Measurements from ENCODE around the gene LDLRAD4.

Gene LDLRAD4

GRCh38 chr18:13218368-13218991 lies at the start of gene LDLRAD4:
LDLRAD4 (plus strand) TSS chr18:13218760.
- DNase-seq, result peak; percentile 46

- no peak for DNase-seq
Observed at GRCh38 chr18:13173578-13174145, 44.9 kb upstream of the LDLRAD4 start.

GRCh38 chr18:13175266-13175665 lies 43.3 kb upstream of the LDLRAD4 start:
- DNase-seq, result no peak

- no peak for DNase-seq
Observed at GRCh38 chr18:13175754-13176210, 42.8 kb upstream of the LDLRAD4 start.

- DNase-seq, result no peak
Observed at GRCh38 chr18:13176847-13177246, 41.7 kb upstream of the LDLRAD4 start.

DNA sequence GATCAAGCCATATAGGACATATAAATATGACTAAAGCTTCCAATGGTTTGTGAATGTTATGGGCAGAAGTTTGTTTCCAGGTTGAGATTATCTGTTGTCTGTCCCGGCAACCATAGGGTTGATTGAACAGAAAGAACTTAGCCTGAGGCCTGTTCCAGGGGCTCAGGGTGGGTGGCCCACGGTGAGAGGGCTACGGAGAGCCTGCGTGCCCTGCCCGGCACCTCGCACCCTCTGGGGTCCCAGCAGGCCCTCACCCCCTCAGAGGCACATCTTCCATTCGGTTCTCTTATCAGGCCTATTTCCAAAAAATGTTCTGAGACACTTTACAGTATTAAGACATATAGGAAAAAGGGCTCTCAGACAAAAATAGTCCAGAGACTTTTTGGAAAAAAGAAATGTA lies 40.4 kb upstream of the LDLRAD4 start:
- no peak for DNase-seq

GRCh38 chr18:13178976-13179375 lies 39.6 kb upstream of the LDLRAD4 start:
- DNase-seq, result no peak

GRCh38 chr18:13179566-13180113 lies 38.9 kb upstream of the LDLRAD4 start:
- no peak for DNase-seq

DNA sequence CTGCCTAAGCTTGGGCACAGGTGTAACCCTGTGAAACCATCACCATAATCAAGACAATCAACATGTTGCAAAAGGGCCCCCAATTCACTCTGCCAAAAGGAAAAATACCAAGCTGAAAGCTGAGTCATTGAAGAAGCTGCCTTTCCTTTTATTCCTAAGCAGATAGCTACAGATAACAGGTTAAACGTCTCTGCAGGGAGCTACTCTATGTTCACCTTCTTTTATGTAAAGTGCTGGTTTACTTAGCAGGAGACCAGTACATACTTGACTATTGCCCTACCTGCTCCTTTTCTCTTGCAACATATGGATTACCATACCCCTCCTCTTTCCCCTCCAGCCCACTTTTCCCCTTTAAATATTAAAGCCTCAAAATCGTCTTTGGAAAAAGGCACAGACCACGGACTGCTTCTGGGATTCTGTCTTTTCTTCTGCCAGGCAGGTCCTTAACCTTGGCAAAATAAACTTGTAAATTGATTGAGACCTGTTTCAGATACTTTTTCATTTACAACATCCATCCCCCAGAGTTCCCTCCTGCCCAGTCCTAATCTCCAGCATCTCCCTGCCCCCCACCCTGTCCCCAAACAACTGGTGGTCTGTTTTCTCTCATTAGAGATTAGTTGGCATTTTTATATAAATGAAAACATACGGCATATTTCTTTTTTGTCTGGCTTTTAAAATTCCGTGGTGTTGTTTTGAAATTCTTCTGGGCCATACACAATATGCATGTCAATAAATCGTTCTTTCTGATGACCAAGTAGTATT lies 37.8 kb upstream of the LDLRAD4 start:
- no peak for DNase-seq

DNA sequence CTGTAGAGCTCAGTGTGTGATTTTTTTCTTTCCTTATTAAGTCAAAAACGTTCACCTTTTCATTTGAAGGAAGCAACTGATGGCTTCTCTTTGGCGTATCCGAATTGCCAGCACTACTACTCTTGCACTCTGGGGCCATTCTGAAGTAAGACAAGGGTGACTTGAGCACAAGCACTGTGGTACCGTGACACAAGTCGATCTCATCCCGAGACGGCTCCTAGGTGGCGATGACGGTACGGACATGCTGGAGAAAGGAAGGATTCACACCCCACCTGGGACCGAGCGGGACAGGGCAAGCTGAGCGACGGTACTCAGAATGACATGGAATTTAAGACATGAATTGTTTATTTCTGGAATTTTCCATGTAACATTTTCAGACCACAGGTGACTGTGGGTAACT lies 36.8 kb upstream of the LDLRAD4 start:
- no peak for DNase-seq

GRCh38 chr18:13183359-13183758 lies 35.2 kb upstream of the LDLRAD4 start:
- DNase-seq, result no peak

DNA sequence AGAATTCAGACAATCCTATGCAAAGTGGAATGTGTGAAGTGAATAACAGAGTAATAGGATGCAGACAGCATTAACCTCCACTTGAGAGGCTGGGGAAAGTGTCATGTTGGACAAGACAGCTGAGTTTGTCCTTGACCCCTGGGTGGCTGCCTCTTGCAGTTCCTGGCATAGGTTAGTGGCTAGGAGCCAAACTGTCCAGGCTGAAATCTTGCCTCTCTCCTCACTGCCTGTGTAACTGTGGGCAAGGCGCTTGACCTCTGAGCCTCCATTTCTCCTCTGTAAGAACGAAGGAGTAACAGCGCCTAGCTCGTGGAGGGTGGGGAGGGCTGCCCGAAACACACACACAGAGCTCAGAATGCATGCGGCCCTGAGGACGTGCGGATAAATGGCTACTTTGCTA lies 34.8 kb upstream of the LDLRAD4 start:
- no peak for DNase-seq

DNA sequence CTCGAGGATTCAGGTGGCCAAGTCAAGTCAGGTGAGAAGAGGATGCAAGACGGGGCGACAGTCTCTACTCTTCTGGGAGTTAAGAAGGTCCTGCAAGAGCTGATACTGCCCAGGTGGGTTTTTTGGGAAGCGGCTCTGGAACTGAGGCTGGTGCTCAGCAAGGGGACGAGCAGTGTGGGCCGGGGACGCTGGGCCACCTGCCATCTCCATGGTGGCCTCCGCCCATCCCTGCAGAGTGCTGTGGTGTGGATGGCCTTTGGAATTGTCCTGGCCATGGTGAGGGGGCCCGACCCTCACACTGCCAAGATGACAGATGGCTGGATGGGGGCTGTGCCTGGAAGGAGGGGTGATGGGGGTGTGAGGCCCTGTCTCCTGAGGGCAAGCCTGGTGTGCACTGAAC lies 34.2 kb upstream of the LDLRAD4 start:
- DNase-seq, result no peak

DNA sequence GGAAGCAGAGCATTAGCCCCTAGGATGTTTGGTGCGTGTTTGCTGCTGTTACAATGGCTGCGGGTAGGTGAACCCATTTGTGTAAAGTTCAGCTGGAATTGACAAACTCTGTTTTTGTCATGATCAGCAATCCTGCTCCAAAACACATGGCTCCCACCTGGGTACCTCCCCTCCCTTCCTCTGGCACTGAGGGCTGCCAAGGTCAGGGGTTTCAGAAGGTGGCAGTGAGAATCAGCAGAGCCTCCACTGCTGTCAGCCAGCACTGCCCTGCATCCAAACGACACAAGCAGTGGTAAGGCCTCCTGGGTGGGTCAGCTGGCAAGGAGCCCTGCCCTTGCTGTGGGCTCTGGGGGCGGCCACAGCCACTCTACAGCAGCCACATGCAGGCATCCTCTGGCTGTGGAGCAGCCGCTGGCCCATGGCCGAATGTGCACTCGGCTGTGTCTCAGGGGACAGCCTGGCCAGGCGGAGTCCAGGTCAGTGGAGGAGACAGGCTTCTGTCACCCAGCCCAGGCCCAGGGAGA lies 32.8 kb upstream of the LDLRAD4 start:
- DNase-seq, result no peak

DNA sequence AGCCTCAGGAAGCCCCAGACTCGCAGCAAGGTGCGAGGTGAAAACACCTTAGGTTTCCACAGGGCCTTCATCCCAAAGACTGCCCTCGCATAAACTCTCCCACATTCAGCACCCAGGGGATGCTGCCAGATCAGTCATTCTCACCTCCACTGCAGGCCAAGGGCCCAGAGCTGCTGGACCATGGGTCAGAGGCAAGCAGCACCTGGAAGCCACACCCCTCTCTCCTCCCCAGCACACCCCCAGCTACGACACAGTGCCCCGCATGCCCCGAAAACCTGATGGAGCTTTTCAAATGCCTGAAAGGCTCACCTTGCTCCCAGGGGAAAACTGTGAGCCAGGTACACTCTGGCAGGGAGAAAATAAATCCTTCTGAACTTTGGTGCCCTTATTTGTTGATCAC lies 31.9 kb upstream of the LDLRAD4 start:
- DNase-seq, result no peak

DNA sequence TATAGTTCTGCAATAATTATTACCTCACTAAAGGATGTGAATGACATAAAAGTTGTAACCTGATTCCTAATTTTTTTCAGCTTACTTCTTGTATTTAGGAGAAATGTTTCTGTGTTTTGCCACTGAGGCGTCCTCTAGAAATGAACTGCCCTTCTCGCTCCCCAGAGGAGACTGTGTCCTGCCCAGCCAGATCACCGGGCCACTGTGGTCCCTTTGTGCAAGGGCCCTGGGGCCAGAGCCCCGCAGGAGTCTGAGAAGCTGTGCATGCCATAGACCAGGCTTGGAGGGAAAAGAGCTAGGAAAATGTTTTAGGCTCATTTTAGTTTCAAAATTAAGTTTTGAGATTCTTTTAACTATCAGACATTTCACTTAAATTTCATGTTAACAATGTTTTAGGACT lies 31.1 kb upstream of the LDLRAD4 start:
- DNase-seq, result no peak

DNA sequence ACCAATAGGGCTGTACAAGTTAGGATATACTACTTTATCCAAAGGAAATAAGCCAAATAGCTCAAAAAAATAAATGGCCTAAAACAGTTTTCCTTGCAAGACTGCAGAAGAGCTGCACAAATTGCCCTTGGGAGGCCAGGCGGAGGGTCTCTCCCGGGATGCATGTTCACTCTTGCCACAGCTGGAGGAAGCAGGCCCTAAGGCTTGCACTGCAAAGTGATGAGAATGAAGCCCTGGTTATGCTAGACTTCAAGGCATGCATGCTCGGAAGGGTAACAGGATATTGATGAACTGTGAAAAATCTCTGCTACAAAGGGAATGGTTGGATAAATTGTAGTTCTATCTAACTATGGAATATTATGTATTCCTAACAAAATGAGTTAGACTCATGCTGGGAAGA lies 27.5 kb upstream of the LDLRAD4 start:
- no peak for DNase-seq

DNA sequence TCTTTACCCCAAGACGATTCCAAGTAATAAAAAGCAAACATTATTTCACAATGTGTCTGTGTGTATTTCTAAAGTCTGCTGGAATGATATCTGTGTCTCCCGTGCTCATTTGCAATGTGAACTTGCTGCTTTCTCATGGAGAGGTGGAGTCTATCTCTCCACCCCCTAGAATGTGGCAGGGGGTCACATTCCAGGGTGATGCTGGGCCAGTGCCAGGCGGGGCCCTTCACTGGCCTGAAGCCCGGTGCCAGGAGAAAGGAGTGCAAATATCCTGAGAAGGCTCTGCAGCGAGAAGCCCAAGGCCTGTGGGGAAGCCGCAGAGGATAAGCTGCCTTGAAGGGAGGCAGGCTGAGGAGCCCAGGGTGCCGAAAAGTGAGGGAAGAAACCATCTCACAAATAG lies 26.8 kb upstream of the LDLRAD4 start:
- no peak for DNase-seq

- DNase-seq, result no peak
Observed at GRCh38 chr18:13192970-13193369, 25.6 kb upstream of the LDLRAD4 start.

DNA sequence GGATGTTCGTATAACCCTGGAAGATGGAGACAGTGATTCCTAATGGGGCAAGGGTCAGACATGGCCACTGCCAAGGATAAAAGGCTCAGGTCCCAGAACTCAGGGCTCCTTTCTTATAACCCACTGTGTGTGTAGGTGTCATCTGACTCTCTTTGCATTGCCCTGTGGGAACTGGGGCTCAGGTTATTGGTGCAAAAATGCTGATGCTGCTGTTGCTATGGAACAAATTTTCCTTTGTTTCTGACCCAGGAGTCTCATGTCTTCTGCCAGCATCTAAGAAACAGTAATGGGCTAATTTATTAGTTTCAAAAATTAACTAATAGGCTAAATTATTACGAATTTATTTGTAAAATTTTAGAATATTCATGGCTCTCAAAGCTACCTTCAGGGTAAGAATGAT lies 24.3 kb upstream of the LDLRAD4 start:
- no peak for DNase-seq

DNA sequence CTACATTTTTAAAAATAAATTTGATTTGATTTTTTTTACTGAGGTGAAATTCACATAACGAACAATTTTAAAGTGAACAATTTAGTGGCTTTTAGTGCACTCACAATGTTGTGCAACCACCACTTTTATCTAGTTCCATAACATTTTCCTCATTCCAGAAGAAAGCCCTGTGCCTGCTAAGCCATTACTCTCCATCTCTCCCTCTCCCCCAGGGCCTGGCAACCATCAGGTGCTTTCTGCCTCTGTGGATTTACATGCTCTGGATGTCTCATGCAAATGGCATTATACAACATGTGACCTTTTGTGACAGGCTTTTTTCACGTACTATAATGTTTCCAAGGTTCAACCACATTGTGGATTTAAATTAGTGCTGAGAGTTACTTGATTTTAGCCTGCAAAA lies 19.9 kb upstream of the LDLRAD4 start:
- no peak for DNase-seq

GRCh38 chr18:13199169-13199568 lies 19.4 kb upstream of the LDLRAD4 start:
- DNase-seq, result no peak

DNA sequence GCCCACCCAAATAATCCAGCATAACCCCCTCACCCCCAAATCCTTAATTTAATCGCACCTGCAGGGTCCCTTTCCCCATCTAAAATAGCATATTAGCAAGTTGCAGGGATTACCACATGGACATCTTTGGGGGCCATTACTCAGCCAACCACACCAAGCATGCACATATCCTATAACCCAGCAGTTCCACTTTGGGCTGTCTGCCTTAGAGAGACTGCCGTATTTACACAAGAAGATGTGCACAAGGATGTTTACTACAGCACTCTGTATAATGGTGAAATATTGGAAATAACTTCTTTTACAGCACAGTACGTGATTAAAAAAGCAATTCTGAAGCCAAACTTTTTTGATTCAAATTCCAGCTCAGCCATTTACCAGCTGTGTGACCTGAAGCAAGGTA lies 17.3 kb upstream of the LDLRAD4 start:
- DNase-seq, result no peak

GRCh38 chr18:13202571-13202970 lies 16.0 kb upstream of the LDLRAD4 start:
- no peak for DNase-seq

Measured in activated CD4-positive, alpha-beta T cell treated with anti-CD3 and anti-CD28 coated beads, Interleukin-2, amount 50 U/mL, for 1 hour (primary cell).